K562 (cell line): ENCODE measurements around the gene MBD3. TPM values are rescaled to one million over a fixed set of nuclear protein-coding genes. Genes with fewer than 3 reads are reported as not detected.

Source experiments
- CHD2 ChIP-seq: IDR thresholded peaks from 2 replicates; pipeline ENCODE4 v1.6.1; 2011; ENCODE audit warnings: low read depth, low read length
- ESRRA ChIP-seq: fragments of 450-650 bp; IDR thresholded peaks from 2 replicates; pipeline ENCODE4 v1.6.1; 2014; ENCODE audit warnings: low read depth, mild to moderate bottlenecking, moderate library complexity, borderline replicate concordance
- FOXK2 ChIP-seq, 2 experiments: fragments of 450-650 bp; IDR thresholded peaks in 1 of 2; conservative IDR thresholded peaks in 1 of 2; 2 replicates each; pipeline ENCODE4 v1.6.1; 2016; ENCODE audit warnings: low read depth in 2 of 2, mild to moderate bottlenecking in 1 of 2
- FOXM1 ChIP-seq, 2 experiments: fragments of 450-650 bp in 1 of 2; sonication (generic) in 1 of 2; formaldehyde crosslinking in 1 of 2; IDR thresholded peaks; 2 replicates each; pipeline versions ENCODE4 v1.6.1 to v1.9.0; 2017 to 2022; ENCODE audit warnings: low read depth in 2 of 2, mild to moderate bottlenecking in 2 of 2, missing genetic modification reagents in 1 of 2, moderate library complexity in 1 of 2
- HLTF ChIP-seq: fragments of 450-650 bp; IDR thresholded peaks from 2 replicates; pipeline ENCODE4 v1.6.1; 2016
- MYC ChIP-seq, 2 experiments: fragments of 250-450 bp in 1 of 2; sonication (Bioruptor Pico) in 1 of 2; IDR thresholded peaks; 2 replicates each; pipeline versions ENCODE4 v1.5.1 to v1.6.1; 2012 to 2021; ENCODE audit warnings: low read depth in 2 of 2, borderline replicate concordance in 1 of 2, improper control_type of control experiment in 1 of 2, low read length in 1 of 2, mild to moderate bottlenecking in 1 of 2, moderate library complexity in 1 of 2
- PCBP2 ChIP-seq: fragments of 200-400 bp; formaldehyde crosslinking; IDR thresholded peaks from 2 replicates; pipeline ENCODE4 v1.6.1; 2018; ENCODE audit warnings: low read length, low read depth, mild to moderate bottlenecking, moderate library complexity; ENCODE audit not compliant: poor library complexity, severe bottlenecking
- PHF21A ChIP-seq: fragments of 450-650 bp; IDR thresholded peaks from 2 replicates; pipeline ENCODE4 v1.6.1; 2017; ENCODE audit warnings: low read depth, borderline replicate concordance
- PML ChIP-seq: IDR thresholded peaks from 2 replicates; pipeline ENCODE4 v1.6.1; 2012; ENCODE audit warnings: low read length, inconsistent platforms
- POLR3A ChIP-seq: IDR thresholded peaks from 2 replicates; pipeline ENCODE4 v1.6.1; 2011; ENCODE audit warnings: borderline replicate concordance, mild to moderate bottlenecking, moderate library complexity; ENCODE audit not compliant: insufficient read length, insufficient read depth; ENCODE audit errors: extremely low read depth
- RFX7 ChIP-seq: fragments of 250-450 bp; sonication (Bioruptor Pico); IDR thresholded peaks from 2 replicates; pipeline ENCODE4 v1.5.1; 2021; ENCODE audit warnings: mild to moderate bottlenecking
- SMAD2 ChIP-seq: fragments of 150-350 bp; IDR thresholded peaks from 2 replicates; pipeline ENCODE4 v1.6.1; 2014; ENCODE audit warnings: low read depth, mild to moderate bottlenecking, low read length
- SP1 ChIP-seq: sonication (generic); formaldehyde crosslinking; IDR thresholded peaks from 2 replicates; pipeline ENCODE4 v1.8.1; 2022; ENCODE audit warnings: mild to moderate bottlenecking, missing genetic modification reagents
- SREBF2 ChIP-seq: sonication (generic); formaldehyde crosslinking; IDR thresholded peaks from 2 replicates; pipeline ENCODE4 v1.4.0; 2020; ENCODE audit warnings: mild to moderate bottlenecking, missing genetic modification reagents
- TBP ChIP-seq: optimal IDR thresholded peaks from 2 replicates; pipeline ENCODE3; 2011; ENCODE audit warnings: low read depth, low read length, improper control_type of control experiment
- ZNF224 ChIP-seq: sonication (generic); formaldehyde crosslinking; IDR thresholded peaks from 2 replicates; pipeline ENCODE4 v1.8.0; 2022; ENCODE audit warnings: mild to moderate bottlenecking, missing genetic modification reagents
- ZNF79 ChIP-seq: fragments of 250-450 bp; sonication (Bioruptor Pico); IDR thresholded peaks from 2 replicates; pipeline ENCODE4 v1.4.0; 2020; ENCODE audit warnings: low read depth, mild to moderate bottlenecking, moderate library complexity
- polyA plus RNA-seq, 8 experiments: library from polyadenylated mRNA; depleted of rRNA in 4 of 8; stranded (reverse) in 5 of 8; unstranded in 3 of 8; fragments of >200 nt; fragmentation: Nextera tagmentation in 2 of 8; fragmentation: Illumina TruSeq in 1 of 8; extraction: Ambion mirVana in 2 of 8; extraction: Trizol in 1 of 8; gene quantifications; 2 replicates each; pipeline versions ENCODE4 v1.2.1 to v1.2.3, GENCODE V29; 2011 to 2014; ENCODE audit warnings: inconsistent platforms in 1 of 8, missing spikeins in 1 of 8
- total RNA-seq, 7 experiments: library from RNA; depleted of rRNA in 6 of 7; stranded (reverse); fragments of >200 nt in 6 of 7; fragmentation: Illumina TruSeq in 2 of 7; extraction: Trizol in 2 of 7; gene quantifications; 2 replicates each; pipeline versions ENCODE4 v1.2.1 to v1.2.3, GENCODE V29; 2011 to 2021; ENCODE audit warnings: low replicate concordance in 1 of 7
- TF ChIP-seq, protein P1 (sequence below): fragments of 150-350 bp; IDR thresholded peaks from 2 replicates; pipeline ENCODE4 v1.6.1; 2014; ENCODE audit warnings: low read depth, mild to moderate bottlenecking, low read length, borderline replicate concordance
- TF ChIP-seq, protein P2 (sequence below): fragments of 450-650 bp; IDR thresholded peaks from 2 replicates; pipeline ENCODE4 v1.6.1; 2016; ENCODE audit warnings: low read depth, mild to moderate bottlenecking, moderate library complexity
- TF ChIP-seq, protein P3 (sequence below): sonication (generic); formaldehyde crosslinking; IDR thresholded peaks from 2 replicates; pipeline ENCODE4 v1.8.0; 2022; ENCODE audit warnings: mild to moderate bottlenecking, low read depth, missing genetic modification reagents
- TF ChIP-seq, protein P4 (sequence below): fragments of 450-650 bp; IDR thresholded peaks from 2 replicates; pipeline ENCODE4 v1.6.1; 2014; ENCODE audit warnings: low read depth, mild to moderate bottlenecking, moderate library complexity, borderline replicate concordance

The MBD3 gene
- total and polyA plus RNA-seq, 9 of the 15 experiments (the other 6 are each of a cell fraction or from before 2014, with no cell fraction given) = 0.24 to 137 (median 30.9) TPM

DNA sequence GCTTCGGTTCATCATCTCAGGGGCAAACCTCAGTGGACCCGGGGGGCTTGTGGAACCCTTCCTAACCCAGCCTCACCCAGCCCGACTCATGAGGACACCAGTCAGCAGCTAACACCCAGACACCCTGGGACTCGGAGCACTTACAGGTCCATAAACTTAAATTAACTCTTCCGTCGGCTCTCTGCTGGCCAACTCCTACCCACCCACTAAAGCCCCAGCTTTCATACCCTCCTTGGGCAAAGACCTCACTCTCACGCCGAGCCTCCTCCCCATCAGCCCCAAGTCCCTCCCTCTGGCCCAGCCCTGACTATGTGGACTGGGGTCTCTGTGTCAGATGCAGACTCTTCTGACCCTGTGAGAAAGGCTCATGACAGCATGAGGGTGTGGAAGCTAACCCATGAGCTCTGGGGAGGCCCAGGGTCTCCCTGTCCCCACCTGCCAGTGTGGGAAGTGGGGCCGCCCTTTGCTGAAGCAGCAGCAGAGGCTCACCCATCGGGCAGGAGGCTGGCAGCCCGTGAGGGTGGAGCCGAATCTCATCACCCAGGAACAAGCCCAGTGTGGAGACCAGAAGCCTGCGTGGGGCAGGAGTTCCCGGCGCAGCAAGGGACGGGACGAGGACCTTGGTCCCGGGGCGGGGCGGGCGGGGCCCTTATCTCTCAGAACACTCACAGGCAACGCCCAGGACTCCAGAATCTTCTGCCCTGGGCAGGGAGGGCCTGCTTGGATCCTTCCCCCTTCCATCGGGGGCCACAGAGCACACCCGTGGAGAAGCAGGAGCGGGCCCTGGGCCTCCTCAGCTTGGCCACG is 40.0 kb upstream of the MBD3 start (continued):
- TF ChIP-seq, protein P1, sequence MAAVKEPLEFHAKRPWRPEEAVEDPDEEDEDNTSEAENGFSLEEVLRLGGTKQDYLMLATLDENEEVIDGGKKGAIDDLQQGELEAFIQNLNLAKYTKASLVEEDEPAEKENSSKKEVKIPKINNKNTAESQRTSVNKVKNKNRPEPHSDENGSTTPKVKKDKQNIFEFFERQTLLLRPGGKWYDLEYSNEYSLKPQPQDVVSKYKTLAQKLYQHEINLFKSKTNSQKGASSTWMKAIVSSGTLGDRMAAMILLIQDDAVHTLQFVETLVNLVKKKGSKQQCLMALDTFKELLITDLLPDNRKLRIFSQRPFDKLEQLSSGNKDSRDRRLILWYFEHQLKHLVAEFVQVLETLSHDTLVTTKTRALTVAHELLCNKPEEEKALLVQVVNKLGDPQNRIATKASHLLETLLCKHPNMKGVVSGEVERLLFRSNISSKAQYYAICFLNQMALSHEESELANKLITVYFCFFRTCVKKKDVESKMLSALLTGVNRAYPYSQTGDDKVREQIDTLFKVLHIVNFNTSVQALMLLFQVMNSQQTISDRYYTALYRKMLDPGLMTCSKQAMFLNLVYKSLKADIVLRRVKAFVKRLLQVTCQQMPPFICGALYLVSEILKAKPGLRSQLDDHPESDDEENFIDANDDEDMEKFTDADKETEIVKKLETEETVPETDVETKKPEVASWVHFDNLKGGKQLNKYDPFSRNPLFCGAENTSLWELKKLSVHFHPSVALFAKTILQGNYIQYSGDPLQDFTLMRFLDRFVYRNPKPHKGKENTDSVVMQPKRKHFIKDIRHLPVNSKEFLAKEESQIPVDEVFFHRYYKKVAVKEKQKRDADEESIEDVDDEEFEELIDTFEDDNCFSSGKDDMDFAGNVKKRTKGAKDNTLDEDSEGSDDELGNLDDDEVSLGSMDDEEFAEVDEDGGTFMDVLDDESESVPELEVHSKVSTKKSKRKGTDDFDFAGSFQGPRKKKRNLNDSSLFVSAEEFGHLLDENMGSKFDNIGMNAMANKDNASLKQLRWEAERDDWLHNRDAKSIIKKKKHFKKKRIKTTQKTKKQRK = no peak
- no peak for TF ChIP-seq ZNF79 (CRISPR knock-in tag)
- no peak for TF ChIP-seq MYC (IDR thresholded peaks at IDR 0.05; ENCODE audit: low read depth, low read length)
- no peak for TF ChIP-seq MYC (CRISPR knock-in tag; IDR thresholded peaks at IDR 0.05; ENCODE audit: borderline replicate concordance, low read depth)
- TF ChIP-seq HLTF = no peak
- TF ChIP-seq CHD2 = no peak
- no peak for TF ChIP-seq POLR3A
- no peak for TF ChIP-seq SREBF2 (CRISPR knock-in tag)
- peak; percentile 21 for TF ChIP-seq TBP
- no peak for TF ChIP-seq ZNF224
- TF ChIP-seq, protein P2, sequence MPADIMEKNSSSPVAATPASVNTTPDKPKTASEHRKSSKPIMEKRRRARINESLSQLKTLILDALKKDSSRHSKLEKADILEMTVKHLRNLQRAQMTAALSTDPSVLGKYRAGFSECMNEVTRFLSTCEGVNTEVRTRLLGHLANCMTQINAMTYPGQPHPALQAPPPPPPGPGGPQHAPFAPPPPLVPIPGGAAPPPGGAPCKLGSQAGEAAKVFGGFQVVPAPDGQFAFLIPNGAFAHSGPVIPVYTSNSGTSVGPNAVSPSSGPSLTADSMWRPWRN = no peak
- TF ChIP-seq SP1 = peak; percentile 57; the same call in 1 of the 2 replicates
- no peak for TF ChIP-seq PHF21A
- TF ChIP-seq RFX7 (CRISPR knock-in tag) = no peak
- TF ChIP-seq, protein P3, sequence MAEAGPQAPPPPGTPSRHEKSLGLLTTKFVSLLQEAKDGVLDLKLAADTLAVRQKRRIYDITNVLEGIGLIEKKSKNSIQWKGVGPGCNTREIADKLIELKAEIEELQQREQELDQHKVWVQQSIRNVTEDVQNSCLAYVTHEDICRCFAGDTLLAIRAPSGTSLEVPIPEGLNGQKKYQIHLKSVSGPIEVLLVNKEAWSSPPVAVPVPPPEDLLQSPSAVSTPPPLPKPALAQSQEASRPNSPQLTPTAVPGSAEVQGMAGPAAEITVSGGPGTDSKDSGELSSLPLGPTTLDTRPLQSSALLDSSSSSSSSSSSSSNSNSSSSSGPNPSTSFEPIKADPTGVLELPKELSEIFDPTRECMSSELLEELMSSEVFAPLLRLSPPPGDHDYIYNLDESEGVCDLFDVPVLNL (CRISPR knock-in tag) = no peak
- no peak for TF ChIP-seq FOXK2 (conservative IDR thresholded peaks at IDR 0.05 in 1 of 2, IDR thresholded peaks at IDR 0.05 in 1 of 2; ENCODE audit: low read depth in 2 of 2)
- TF ChIP-seq PCBP2 = no peak
- TF ChIP-seq, protein P4, sequence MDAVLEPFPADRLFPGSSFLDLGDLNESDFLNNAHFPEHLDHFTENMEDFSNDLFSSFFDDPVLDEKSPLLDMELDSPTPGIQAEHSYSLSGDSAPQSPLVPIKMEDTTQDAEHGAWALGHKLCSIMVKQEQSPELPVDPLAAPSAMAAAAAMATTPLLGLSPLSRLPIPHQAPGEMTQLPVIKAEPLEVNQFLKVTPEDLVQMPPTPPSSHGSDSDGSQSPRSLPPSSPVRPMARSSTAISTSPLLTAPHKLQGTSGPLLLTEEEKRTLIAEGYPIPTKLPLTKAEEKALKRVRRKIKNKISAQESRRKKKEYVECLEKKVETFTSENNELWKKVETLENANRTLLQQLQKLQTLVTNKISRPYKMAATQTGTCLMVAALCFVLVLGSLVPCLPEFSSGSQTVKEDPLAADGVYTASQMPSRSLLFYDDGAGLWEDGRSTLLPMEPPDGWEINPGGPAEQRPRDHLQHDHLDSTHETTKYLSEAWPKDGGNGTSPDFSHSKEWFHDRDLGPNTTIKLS = no peak
- no peak for TF ChIP-seq SMAD2
- no peak for TF ChIP-seq FOXM1 (IDR thresholded peaks at IDR 0.05; ENCODE audit: low read depth)
- no peak for TF ChIP-seq FOXM1 (CRISPR knock-in tag; IDR thresholded peaks at IDR 0.05; ENCODE audit: low read depth)
- no peak for TF ChIP-seq ESRRA
- TF ChIP-seq PML = no peak
